Subcutaneous abdominal adipose tissue (tissue), 5 donors: Measurements from ENCODE around the gene ZNF148.
A peak's percentile ranks its signal among the peaks of the same experiment; 100 is the strongest.
"Not testable (repeated sequence)": the region's sequence is repeated elsewhere in the genome, so short reads cannot be mapped to it uniquely, and the experiment has no call there.

ENCODE experiments used
- H3K27ac ChIP-seq: one replicate; pipeline ENCODE4 v1.7.0; 2013; ENCODE audit warnings: low read depth, mild to moderate bottlenecking, inconsistent platforms, low read length, moderate library complexity
- H3K27me3 ChIP-seq, 5 donors: one replicate each; pipeline ENCODE4 v1.7.0; 2013; ENCODE audit warnings: low read length in 5 of 5, inconsistent platforms in 1 of 5; ENCODE audit not compliant: control insufficient read depth in 5 of 5, insufficient read depth in 4 of 5
- H3K36me3 ChIP-seq, 5 donors: one replicate each; pipeline ENCODE4 v1.7.0; 2013; ENCODE audit warnings: low read length in 5 of 5; ENCODE audit not compliant: control insufficient read depth in 5 of 5, insufficient read depth in 5 of 5
- H3K4me1 ChIP-seq, 5 donors: one replicate each; pipeline ENCODE4 v1.7.0; 2013; ENCODE audit warnings: low read length in 5 of 5, mild to moderate bottlenecking in 3 of 5, moderate library complexity in 1 of 5; ENCODE audit not compliant: control insufficient read depth in 5 of 5, insufficient read depth in 5 of 5
- H3K4me3 ChIP-seq, 5 donors: one replicate each; pipeline ENCODE4 v1.7.0; 2013; ENCODE audit warnings: low read length in 5 of 5, low read depth in 1 of 5
- H3K9ac ChIP-seq, 5 donors: one replicate each; pipeline ENCODE4 v1.7.0; 2013; ENCODE audit warnings: low read length in 5 of 5, mild to moderate bottlenecking in 4 of 5, moderate library complexity in 3 of 5
- H3K9me3 ChIP-seq, 5 donors: one replicate each; pipeline ENCODE4 v1.7.0; 2013; ENCODE audit warnings: low read length in 5 of 5; ENCODE audit not compliant: control insufficient read depth in 5 of 5
- donor health status: healthy.
- donor health status: healthy.
- donor health status: healthy.
- donor health status: healthy.
- donor health status: healthy.

The ZNF148 gene, protein sequence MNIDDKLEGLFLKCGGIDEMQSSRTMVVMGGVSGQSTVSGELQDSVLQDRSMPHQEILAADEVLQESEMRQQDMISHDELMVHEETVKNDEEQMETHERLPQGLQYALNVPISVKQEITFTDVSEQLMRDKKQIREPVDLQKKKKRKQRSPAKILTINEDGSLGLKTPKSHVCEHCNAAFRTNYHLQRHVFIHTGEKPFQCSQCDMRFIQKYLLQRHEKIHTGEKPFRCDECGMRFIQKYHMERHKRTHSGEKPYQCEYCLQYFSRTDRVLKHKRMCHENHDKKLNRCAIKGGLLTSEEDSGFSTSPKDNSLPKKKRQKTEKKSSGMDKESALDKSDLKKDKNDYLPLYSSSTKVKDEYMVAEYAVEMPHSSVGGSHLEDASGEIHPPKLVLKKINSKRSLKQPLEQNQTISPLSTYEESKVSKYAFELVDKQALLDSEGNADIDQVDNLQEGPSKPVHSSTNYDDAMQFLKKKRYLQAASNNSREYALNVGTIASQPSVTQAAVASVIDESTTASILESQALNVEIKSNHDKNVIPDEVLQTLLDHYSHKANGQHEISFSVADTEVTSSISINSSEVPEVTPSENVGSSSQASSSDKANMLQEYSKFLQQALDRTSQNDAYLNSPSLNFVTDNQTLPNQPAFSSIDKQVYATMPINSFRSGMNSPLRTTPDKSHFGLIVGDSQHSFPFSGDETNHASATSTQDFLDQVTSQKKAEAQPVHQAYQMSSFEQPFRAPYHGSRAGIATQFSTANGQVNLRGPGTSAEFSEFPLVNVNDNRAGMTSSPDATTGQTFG

DNA sequence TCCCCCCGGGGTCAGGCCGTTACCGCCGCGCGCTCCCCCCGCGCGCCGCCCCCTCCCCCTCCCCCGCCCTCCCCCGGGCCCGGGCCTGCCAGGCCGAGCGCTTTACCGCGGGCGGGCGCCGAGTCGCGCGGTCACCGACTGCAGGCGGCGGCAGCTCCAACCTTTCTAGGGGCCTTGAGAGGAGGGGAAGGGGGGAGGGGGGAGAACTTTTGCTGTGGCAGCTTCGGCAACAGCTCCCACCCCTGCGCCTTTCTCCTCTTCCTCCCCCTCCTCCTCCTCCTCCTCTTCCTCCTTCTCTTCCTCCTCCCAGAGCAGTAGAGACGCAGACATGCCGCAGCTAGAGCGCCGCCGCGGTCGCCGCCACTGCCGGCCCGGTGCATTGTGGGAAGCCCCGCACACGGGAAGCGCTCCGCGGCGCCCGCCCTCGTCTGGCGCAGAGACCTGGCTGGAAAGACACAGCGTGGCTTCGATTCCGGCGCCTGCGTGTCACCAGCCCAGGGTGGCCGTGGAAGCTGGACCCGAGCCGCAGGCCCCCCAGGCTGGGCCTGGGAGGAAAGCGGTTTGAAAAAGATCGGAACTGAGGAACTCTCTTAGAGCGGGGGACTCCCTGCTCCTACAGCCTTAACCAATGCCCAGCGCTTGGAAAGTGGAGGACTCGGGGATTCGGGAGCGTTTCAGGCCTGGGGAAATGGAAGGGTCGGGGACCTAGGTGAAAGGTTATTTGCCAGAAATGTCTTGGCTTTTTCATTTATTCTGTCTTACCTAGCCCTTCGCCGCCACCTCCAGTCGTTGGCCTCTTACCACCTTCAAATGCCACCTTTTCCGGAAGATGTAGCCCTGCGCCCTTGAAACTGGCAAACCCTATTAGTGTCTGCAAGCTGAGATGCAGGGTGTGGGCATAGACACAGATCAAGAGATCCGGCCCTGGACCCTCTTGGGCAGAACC lies at the start of gene ZNF148:
Gene ZNF148 (minus strand): TSS at position 330 of the 946 bp plus-strand sequence. CDS start 61,685 bp downstream, outside the sequence.
- Histone ChIP-seq H3K36me3 (no peaks in the 10 kb centered on the region), H3K4me3 (peak within 1 kb of the TSS; percentile 84 to 98 (median 94)), H3K9ac (peak within 1 kb of the TSS; percentile 84 to 98 (median 95)), H3K27ac (peak within 1 kb of the TSS; percentile 89), H3K9me3 (no peaks in the 10 kb centered on the region), H3K4me1 (peaks cover 4 to 23% (median 22%) of the 10 kb centered on the region in 5 donors), H3K27me3 (no peaks in the 10 kb centered on the region)

- H3K4me3 ChIP-seq: no peak overlapping the region
- no peaks in the 10 kb centered on the region for H3K27me3 ChIP-seq
- no peak overlapping the region for H3K27ac ChIP-seq
- H3K9me3 ChIP-seq: no peaks in the 10 kb centered on the region
- H3K36me3 ChIP-seq: no peaks in the 10 kb centered on the region
- no peak overlapping the region for H3K9ac ChIP-seq
- no peaks in the 10 kb centered on the region for H3K4me1 ChIP-seq
Measured at GRCh38 chr3:125418306-125418705, 43.2 kb upstream of the ZNF148 start.

- H3K4me1 ChIP-seq: no peaks in the 10 kb centered on the region
Measured at GRCh38 chr3:125416235-125416634, 41.1 kb upstream of the ZNF148 start.

GRCh38 chr3:125414669-125415068 lies 39.5 kb upstream of the ZNF148 start:
- H3K4me1 ChIP-seq: no peaks in the 10 kb centered on the region
- H3K27ac ChIP-seq: no peak overlapping the region
- no peaks in the 10 kb centered on the region for H3K27me3 ChIP-seq
- H3K4me3 ChIP-seq: no peak overlapping the region
- no peaks in the 10 kb centered on the region for H3K36me3 ChIP-seq
- no peak overlapping the region for H3K9ac ChIP-seq
- H3K9me3 ChIP-seq: peaks cover 0 to 5% (median 0%) of the 10 kb centered on the region in 5 donors

More at GRCh38 chr3:125416235-125416634, 41.1 kb upstream of the ZNF148 start:
- H3K27me3 ChIP-seq: no peaks in the 10 kb centered on the region
- no peak overlapping the region for H3K27ac ChIP-seq
- H3K36me3 ChIP-seq: no peaks in the 10 kb centered on the region
- H3K9me3 ChIP-seq: peaks cover 0 to 5% (median 0%) of the 10 kb centered on the region in 5 donors
- no peak overlapping the region for H3K9ac ChIP-seq
- no peak overlapping the region for H3K4me3 ChIP-seq

DNA sequence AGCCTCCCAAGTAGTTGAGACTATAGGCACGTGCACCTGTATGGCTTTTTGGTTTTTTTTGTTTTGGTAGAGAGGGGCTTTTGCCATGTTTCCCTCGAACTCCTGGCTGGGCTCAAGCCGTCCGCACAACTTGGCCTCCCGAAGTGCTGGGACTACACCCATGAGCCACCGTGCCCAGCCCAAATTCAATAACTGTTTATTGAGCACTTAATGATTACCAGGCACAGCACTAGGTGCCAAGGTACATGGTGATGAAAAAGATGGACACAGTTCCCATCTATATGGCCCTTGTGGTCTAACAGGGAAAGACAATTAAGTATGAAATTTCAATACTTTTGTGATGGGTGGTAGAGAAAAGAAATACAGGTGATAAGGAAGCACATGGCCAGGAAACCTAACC lies 35.8 kb upstream of the ZNF148 start:
- no peaks in the 10 kb centered on the region for H3K36me3 ChIP-seq
- H3K27me3 ChIP-seq: peaks cover 0 to 2% (median 0%) of the 10 kb centered on the region in 5 donors
- no peaks in the 10 kb centered on the region for H3K4me1 ChIP-seq
- H3K9ac ChIP-seq: no peak overlapping the region
- peaks cover 0 to 5% (median 0%) of the 10 kb centered on the region in 5 donors for H3K9me3 ChIP-seq
- no peak overlapping the region for H3K4me3 ChIP-seq
- H3K27ac ChIP-seq: no peak overlapping the region

- Histone ChIP-seq H3K27me3 (peaks cover 0 to 2% (median 0%) of the 10 kb centered on the region in 5 donors), H3K9me3 (peaks cover 0 to 3% (median 0%) of the 10 kb centered on the region in 5 donors), H3K27ac (no peak overlapping the region), H3K9ac (no peak overlapping the region), H3K36me3 (no peaks in the 10 kb centered on the region), H3K4me3 (no peak overlapping the region), H3K4me1 (no peaks in the 10 kb centered on the region)
Measured at GRCh38 chr3:125406070-125406469, 30.9 kb upstream of the ZNF148 start.

- H3K9ac ChIP-seq: not testable (repeated sequence)
Measured at GRCh38 chr3:125405515-125405914, 30.4 kb upstream of the ZNF148 start.

DNA sequence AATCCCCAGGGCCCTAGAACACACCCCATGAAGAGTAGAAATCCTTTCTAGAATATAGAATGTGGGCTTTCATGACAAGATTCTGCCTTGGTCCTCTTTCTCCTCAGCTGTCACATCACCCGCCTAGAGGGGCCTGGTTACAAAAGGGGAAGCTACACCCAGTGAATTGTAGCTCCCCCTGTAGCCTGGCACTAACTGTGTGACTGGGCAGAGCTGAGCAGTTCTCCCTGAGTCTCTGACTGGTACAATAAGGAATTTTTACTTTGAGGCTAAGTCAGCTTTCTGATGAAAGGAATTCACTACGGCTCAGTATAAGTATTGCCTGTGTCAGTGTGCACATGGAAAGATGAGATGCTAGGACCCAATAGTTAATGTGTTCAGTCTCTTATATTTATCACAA lies 28.7 kb upstream of the ZNF148 start:
- Histone ChIP-seq H3K9me3 (peaks cover 0 to 3% (median 0%) of the 10 kb centered on the region in 5 donors), H3K4me3 (no peak overlapping the region), H3K9ac (no peak overlapping the region), H3K27me3 (peaks cover 0 to 1% (median 0%) of the 10 kb centered on the region in 5 donors), H3K4me1 (no peaks in the 10 kb centered on the region), H3K27ac (no peak overlapping the region), H3K36me3 (no peaks in the 10 kb centered on the region)

More at GRCh38 chr3:125405515-125405914, 30.4 kb upstream of the ZNF148 start:
- H3K27ac ChIP-seq, H3K4me3 ChIP-seq, H3K36me3 ChIP-seq, H3K9me3 ChIP-seq, H3K4me1 ChIP-seq, H3K27me3 ChIP-seq: not testable (repeated sequence)

DNA sequence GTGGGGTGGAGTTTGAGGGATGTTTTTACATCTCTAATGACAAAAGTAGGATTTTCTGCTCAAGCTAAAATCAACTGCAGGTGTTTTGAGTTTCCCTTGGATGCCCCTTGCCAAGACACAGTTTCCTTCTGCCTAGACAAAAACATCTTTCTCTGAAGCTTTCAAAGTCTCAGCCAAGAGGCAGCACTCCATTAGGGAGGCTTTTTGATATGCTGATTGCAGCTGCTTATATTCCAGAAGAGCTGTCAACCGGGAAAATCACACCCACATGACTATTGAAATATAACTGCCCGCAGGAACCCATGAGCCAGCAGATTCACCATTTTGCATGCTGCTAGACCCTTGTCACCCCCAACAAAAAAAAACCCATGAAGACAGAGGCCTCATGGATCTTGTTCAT lies 27.5 kb upstream of the ZNF148 start:
- Histone ChIP-seq H3K4me3 (no peak overlapping the region), H3K4me1 (no peaks in the 10 kb centered on the region), H3K36me3 (no peaks in the 10 kb centered on the region), H3K27ac (no peak overlapping the region), H3K9me3 (peaks cover 0 to 3% (median 0%) of the 10 kb centered on the region in 5 donors), H3K27me3 (peaks cover 0 to 1% (median 0%) of the 10 kb centered on the region in 5 donors), H3K9ac (no peak overlapping the region)
